ENCODE data around the gene RAB33B. TPM values are rescaled to one million over a fixed set of nuclear protein-coding genes. Genes with fewer than 3 reads are reported as not detected.

RAB33B gene
- total and polyA plus RNA-seq, 9 of the 15 experiments (the other 6 are each of a cell fraction or from before 2014, with no cell fraction given), result 1.7 to 3.7 (median 3.0) TPM

DNA sequence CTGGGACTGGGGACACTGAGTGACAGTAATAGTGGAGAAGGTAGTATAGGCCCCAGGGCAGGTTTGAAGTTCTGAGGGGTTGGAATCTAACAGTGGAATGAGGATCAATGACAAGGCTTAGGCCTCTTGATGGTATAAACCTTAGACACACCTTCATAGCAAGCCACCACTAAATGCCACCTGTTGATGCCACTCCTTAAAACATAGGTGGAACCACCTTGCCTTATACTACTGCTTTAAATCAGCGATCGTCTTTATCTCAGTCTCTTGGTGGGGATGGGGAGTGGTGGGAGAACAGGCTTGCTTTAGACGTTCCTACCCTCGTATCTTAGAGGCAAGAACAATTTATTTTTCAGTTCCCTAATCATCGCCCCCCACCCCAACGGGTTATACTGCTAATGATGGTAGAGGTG is 1.2 kb downstream of the RAB33B start:
- WGBS (ENCODE audit: insufficient coverage, low coverage, missing lambda C conversion rate), result 33% methylated on average over 6 of the region's 6 CpGs
- Histone ChIP-seq H3K9me3 (replicated peaks; ENCODE audit: control insufficient read depth, insufficient read depth, low read depth, low read length) (no peaks in the 10 kb centered on the region), H3K4me2 (ENCODE audit: insufficient read depth, low read length) (peak overlapping the region; percentile 92), H3K79me2 (ENCODE audit: control insufficient read depth, insufficient read depth, low read length) (peaks cover 44% of the 10 kb centered on the region), H3K9me1 (ENCODE audit: control insufficient read depth, insufficient read depth, low read length) (no peaks in the 10 kb centered on the region), H3K27me3 (ENCODE audit: control insufficient read depth in 2 of 2, insufficient read depth in 2 of 2, low read length in 2 of 2) (no peaks in the 10 kb centered on the region), H4K20me1 (replicated peaks; ENCODE audit: control insufficient read depth, insufficient read depth, low read length) (no peaks in the 10 kb centered on the region), H2AFZ (ENCODE audit: low read depth, low read length) (peak overlapping the region; percentile 8; the same call in 1 of the 2 replicates), H3K4me3 (peak overlapping the region; percentile 53), H3K4me1 (replicated peaks in 1 of 2; ENCODE audit: control insufficient read depth in 2 of 2, insufficient read depth in 2 of 2, low read length in 2 of 2) (peaks cover 19 to 28% of the 10 kb centered on the region in 2 experiments), H3K36me3 (ENCODE audit: control insufficient read depth, insufficient read depth, low read length) (peaks cover 8% of the 10 kb centered on the region; the same call in 2 of the 3 replicates), H3K9ac (ENCODE audit: insufficient read depth in 1 of 2, low read depth in 2 of 2, low read length in 2 of 2) (peak overlapping the region in 1 of 2 experiments; percentile 43; a peak in 1 of 4 replicates), H3K27ac (ENCODE audit: extremely low read depth, low read depth, low read length) (no peak overlapping the region)
- CTCF ChIA-PET (ENCODE audit: low intra/inter-chr PET ratio), result no interaction called here
- FAIRE-seq (no peak), DNase-seq (ENCODE audit: extremely low read depth in 1 of 4, low spot score in 3 of 4) (no peak), ATAC-seq (no peak)
- POLR2A ChIA-PET, result interaction anchor here (0.7 kb wide), 1 partner anchor 1098 kb away, joined by 3 read pairs; no protein-coding TSS in a partner anchor
- intact Hi-C loops (cut with micrococcal nuclease), result loop anchor here (2.0 kb wide), 1 partner anchor 154 kb away; the partner anchor contains the start of gene NAA15
- TF ChIP-seq TRIM28 (IDR thresholded peaks at IDR 0.05) (no peak), ZFX (CRISPR knock-in tag; IDR thresholded peaks at IDR 0.05) (0 out of 2 replicates have a peak, but pooled peaks have one; percentile 27)
- BruUV-seq (replicated peaks), result no TSS peak
- in situ Hi-C loops (cut with MboI), result no loop called here

- Histone ChIP-seq H3K27me3 (ENCODE audit: control insufficient read depth in 2 of 2, insufficient read depth in 2 of 2, low read length in 2 of 2) (no peaks in the 10 kb centered on the region), H3K9ac (ENCODE audit: insufficient read depth in 1 of 2, low read depth in 2 of 2, low read length in 2 of 2) (no peak overlapping the region), H2AFZ (ENCODE audit: low read depth, low read length) (no peak overlapping the region), H3K9me3 (replicated peaks; ENCODE audit: control insufficient read depth, insufficient read depth, low read depth, low read length) (no peaks in the 10 kb centered on the region), H3K9me1 (ENCODE audit: control insufficient read depth, insufficient read depth, low read length) (no peaks in the 10 kb centered on the region), H3K36me3 (ENCODE audit: control insufficient read depth, insufficient read depth, low read length) (no peaks in the 10 kb centered on the region), H3K4me1 (replicated peaks in 1 of 2; ENCODE audit: control insufficient read depth in 2 of 2, insufficient read depth in 2 of 2, low read length in 2 of 2) (peaks cover 19 to 22% of the 10 kb centered on the region in 2 experiments), H3K4me2 (ENCODE audit: insufficient read depth, low read length) (no peak overlapping the region), H3K79me2 (ENCODE audit: control insufficient read depth, insufficient read depth, low read length) (peaks cover 32% of the 10 kb centered on the region), H3K4me3 (no peak overlapping the region), H3K27ac (ENCODE audit: extremely low read depth, low read depth, low read length) (no peak overlapping the region), H4K20me1 (replicated peaks; ENCODE audit: control insufficient read depth, insufficient read depth, low read length) (no peaks in the 10 kb centered on the region)
- DNase-seq (ENCODE audit: extremely low read depth in 1 of 4, low spot score in 3 of 4) (no peak), ATAC-seq (no peak), FAIRE-seq (no peak)
- ChIA-PET POLR2A (no interaction called here), CTCF (ENCODE audit: low intra/inter-chr PET ratio) (no interaction called here)
- in situ Hi-C loops (cut with MboI), result no loop called here
- TF ChIP-seq NCOA6 (IDR thresholded peaks at IDR 0.05), result no peak
- 59% methylated on average over 4 of the region's 4 CpGs for WGBS (ENCODE audit: insufficient coverage, low coverage, missing lambda C conversion rate)
- no TSS peak for BruUV-seq (replicated peaks)
- intact Hi-C loops (cut with micrococcal nuclease), result no loop called here
These were observed 3.4 kb downstream of the RAB33B start for GRCh38 chr4:139457318-139457717.

All from K562 (cell line).